ENCODE measurements around the gene ZNF43. TPM values are rescaled to one million over a fixed set of nuclear protein-coding genes. Genes with fewer than 3 reads are reported as not detected.

Gene ZNF43
- total and polyA plus RNA-seq, 2 of the 13 experiments (the other 11 are each of a cell fraction or from before 2014, with no cell fraction given) = 2.9 to 8.5 TPM

- TF ChIP-seq ZNF687 (CRISPR knock-in tag; IDR thresholded peaks at IDR 0.05) = peak; percentile 76
- TF ChIP-seq ZNF550 (CRISPR knock-in tag; IDR thresholded peaks at IDR 0.05; ENCODE audit: borderline replicate concordance) = no peak
- no peak for TF ChIP-seq GLI4 (CRISPR knock-in tag; IDR thresholded peaks at IDR 0.05; ENCODE audit: borderline replicate concordance)
- TF ChIP-seq IRF9 (CRISPR knock-in tag; IDR thresholded peaks at IDR 0.05; ENCODE audit: borderline replicate concordance) = peak; percentile 24; the same call in 1 of the 2 replicates
- no peak for TF ChIP-seq ARNT2 (CRISPR knock-in tag; IDR thresholded peaks at IDR 0.05; ENCODE audit: low read depth)
- TF ChIP-seq ZNF17 (CRISPR knock-in tag; IDR thresholded peaks at IDR 0.05) = no peak
- no peak for TF ChIP-seq ZNF343 (CRISPR knock-in tag; IDR thresholded peaks at IDR 0.05)
- peak; percentile 60; the same call in 1 of the 2 replicates for TF ChIP-seq ZNF501 (CRISPR knock-in tag; IDR thresholded peaks at IDR 0.05)
- TF ChIP-seq ZNF878 (CRISPR knock-in tag; IDR thresholded peaks at IDR 0.05) = no peak
- TF ChIP-seq SMAD3 (CRISPR knock-in tag; IDR thresholded peaks at IDR 0.05) = no peak
- no peak for TF ChIP-seq KLF16 (CRISPR knock-in tag; IDR thresholded peaks at IDR 0.05)
- peak; percentile 76 for TF ChIP-seq PHF20 (CRISPR knock-in tag; IDR thresholded peaks at IDR 0.05)
- TF ChIP-seq PAXIP1 (CRISPR knock-in tag; conservative IDR thresholded peaks at IDR 0.05) = no peak
- no peak for TF ChIP-seq USF2 (IDR thresholded peaks at IDR 0.05; ENCODE audit: low read depth, low read length)
- 0 out of 2 replicates have a peak, but pooled peaks have one; percentile 17 for TF ChIP-seq USF2 (CRISPR knock-in tag; IDR thresholded peaks at IDR 0.05; ENCODE audit: borderline replicate concordance)
- no peak for TF ChIP-seq NONO (IDR thresholded peaks at IDR 0.05)
- no peak for TF ChIP-seq NONO (CRISPR knock-in tag; conservative IDR thresholded peaks at IDR 0.05)
- TF ChIP-seq ZNF12 (CRISPR knock-in tag; IDR thresholded peaks at IDR 0.05) = no peak
- no peak for TF ChIP-seq ZNF772 (CRISPR knock-in tag; IDR thresholded peaks at IDR 0.05)
These were observed 68.7 kb downstream of the ZNF43 start, which contains the start of gene ZNF100 (continued) for GRCh38 chr19:21767065-21767800.
